Measurements from ENCODE around the gene LMO7. TPM values are rescaled to one million over a fixed set of nuclear protein-coding genes. Genes with fewer than 3 reads are reported as not detected.
A peak's percentile ranks its signal among the peaks of the same experiment; 100 is the strongest.
"Not testable (repeated sequence)": the region's sequence is repeated elsewhere in the genome, so short reads cannot be mapped to it uniquely, and the experiment has no call there.

The LMO7 gene
- total RNA-seq, 2 donors from 2014 or later = 6.5 to 21.1 TPM

DNA sequence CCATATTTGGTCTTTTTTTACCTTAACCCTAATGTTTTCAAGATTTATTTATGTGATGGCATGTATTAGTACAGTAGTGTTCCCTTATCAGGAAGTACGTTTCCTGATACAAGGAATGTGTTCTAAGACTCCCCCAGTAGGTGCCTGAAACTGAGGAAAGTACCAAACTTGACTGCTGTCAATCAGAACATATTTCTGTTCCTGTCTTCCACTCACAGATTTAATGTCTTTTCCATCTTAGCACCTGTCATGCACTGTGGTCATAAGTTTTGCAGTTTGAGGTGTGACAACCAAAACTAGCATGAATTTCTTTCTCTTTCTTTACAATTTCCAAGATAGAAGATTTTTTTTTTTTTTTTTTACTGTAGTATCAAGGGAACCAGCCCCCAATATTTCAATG lies 62.9 kb downstream of the LMO7 start:
- Mint-ChIP-seq H3K4me1 (no peaks in the 10 kb centered on the region), H3K4me3 (no peak overlapping the region), H3K27ac (no peak overlapping the region), H3K9me3 (no peaks in the 10 kb centered on the region), H3K27me3 (no peaks in the 10 kb centered on the region), H3K36me3 (ENCODE audit: low read depth) (no peaks in the 10 kb centered on the region)
- no peak for ATAC-seq (replicated peaks)

DNA sequence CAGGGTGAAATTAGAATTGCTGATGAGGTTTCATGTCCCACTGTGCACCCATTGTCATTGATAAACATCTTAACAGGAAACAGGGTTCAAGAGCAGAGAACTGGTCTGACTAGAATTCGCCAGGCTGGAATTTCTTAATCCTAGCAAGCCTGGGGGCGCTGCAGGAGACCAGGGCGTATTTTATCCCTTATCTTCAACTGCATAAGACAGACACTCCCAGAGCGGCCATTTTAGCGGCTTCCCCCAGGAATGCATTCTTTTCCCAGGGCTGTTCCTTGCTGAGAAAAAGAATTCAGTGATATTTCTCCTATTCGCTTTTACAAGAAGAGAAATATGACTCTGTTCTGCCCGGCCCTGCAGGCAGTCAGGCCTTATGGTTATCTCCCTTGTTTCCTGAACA lies 63.6 kb downstream of the LMO7 start:
- not testable (repeated sequence) for ATAC-seq (replicated peaks); H3K36me3 Mint-ChIP-seq (ENCODE audit: low read depth); H3K4me3 Mint-ChIP-seq; H3K4me1 Mint-ChIP-seq; H3K27me3 Mint-ChIP-seq; H3K27ac Mint-ChIP-seq; H3K9me3 Mint-ChIP-seq

DNA sequence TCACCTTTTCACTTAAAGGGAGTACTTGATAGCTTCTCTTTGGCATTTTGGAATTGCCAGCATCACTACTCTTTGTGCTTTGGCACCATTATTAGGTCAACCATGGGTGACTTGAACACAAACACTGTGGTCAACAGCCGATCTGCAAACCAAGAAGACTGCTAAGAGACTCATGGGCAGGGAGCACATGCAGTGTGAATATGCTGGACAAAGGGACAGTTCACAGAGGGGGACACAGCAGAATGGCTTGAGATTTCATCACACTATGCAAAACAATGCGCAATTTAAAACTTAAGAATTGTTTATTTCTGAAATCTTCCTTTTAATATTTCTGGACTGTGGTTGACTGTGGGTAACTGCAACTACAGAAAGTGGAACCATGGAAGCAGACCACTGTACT lies 64.4 kb downstream of the LMO7 start:
- no peaks in the 10 kb centered on the region for H3K4me1 Mint-ChIP-seq
- H3K9me3 Mint-ChIP-seq = no peaks in the 10 kb centered on the region
- ATAC-seq (replicated peaks) = no peak
- no peaks in the 10 kb centered on the region for H3K27me3 Mint-ChIP-seq
- no peak overlapping the region for H3K27ac Mint-ChIP-seq
- H3K36me3 Mint-ChIP-seq (ENCODE audit: low read depth) = no peaks in the 10 kb centered on the region
- H3K4me3 Mint-ChIP-seq = no peak overlapping the region

DNA sequence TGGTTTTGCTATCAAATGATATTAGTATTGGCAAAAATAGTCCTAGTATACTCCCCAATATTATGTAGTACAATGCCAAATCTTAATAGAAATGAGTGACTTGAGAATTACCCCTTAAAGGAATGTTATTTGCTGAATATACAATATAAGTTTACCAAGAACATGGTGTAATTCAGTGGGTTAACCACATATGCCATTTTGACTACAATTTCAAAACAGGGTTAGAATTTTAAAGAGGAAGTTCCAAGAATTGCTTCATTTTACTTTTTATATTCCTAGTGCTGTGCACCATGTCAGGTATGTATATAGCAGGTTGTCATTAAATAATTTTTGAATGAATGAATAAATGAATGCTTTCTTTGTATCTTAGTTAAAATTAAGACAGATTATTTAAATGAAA lies 66.3 kb downstream of the LMO7 start:
- H3K4me1 Mint-ChIP-seq = no peaks in the 10 kb centered on the region
- H3K27me3 Mint-ChIP-seq = no peaks in the 10 kb centered on the region
- ATAC-seq (replicated peaks) = no peak
- no peak overlapping the region for H3K4me3 Mint-ChIP-seq
- H3K9me3 Mint-ChIP-seq = no peaks in the 10 kb centered on the region
- H3K27ac Mint-ChIP-seq = no peak overlapping the region
- H3K36me3 Mint-ChIP-seq (ENCODE audit: low read depth) = no peaks in the 10 kb centered on the region

DNA sequence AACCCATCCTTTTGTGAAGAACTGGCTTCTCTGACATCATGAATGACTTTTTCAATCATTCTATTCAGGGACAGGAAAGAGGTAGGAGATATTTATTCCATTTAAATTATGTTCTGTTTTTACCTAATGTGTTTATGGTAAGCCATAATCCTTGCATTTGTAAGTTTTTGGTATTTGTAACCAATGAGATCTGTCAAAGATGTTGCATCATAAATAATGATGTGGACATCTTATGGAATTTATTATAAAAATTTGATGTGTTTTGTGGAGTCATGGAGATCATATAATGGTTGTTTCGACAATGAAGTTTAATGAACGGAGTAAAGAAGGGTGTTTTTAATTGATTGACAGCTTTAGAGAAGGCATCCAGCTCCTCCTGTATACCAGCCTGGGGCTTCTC lies 67.6 kb downstream of the LMO7 start:
- H3K27ac Mint-ChIP-seq = peak overlapping the region; percentile 3
- H3K27me3 Mint-ChIP-seq = no peaks in the 10 kb centered on the region
- H3K9me3 Mint-ChIP-seq = no peaks in the 10 kb centered on the region
- no peaks in the 10 kb centered on the region for H3K4me1 Mint-ChIP-seq
- H3K4me3 Mint-ChIP-seq = no peak overlapping the region
- no peak for ATAC-seq (replicated peaks)
- H3K36me3 Mint-ChIP-seq (ENCODE audit: low read depth) = no peaks in the 10 kb centered on the region

DNA sequence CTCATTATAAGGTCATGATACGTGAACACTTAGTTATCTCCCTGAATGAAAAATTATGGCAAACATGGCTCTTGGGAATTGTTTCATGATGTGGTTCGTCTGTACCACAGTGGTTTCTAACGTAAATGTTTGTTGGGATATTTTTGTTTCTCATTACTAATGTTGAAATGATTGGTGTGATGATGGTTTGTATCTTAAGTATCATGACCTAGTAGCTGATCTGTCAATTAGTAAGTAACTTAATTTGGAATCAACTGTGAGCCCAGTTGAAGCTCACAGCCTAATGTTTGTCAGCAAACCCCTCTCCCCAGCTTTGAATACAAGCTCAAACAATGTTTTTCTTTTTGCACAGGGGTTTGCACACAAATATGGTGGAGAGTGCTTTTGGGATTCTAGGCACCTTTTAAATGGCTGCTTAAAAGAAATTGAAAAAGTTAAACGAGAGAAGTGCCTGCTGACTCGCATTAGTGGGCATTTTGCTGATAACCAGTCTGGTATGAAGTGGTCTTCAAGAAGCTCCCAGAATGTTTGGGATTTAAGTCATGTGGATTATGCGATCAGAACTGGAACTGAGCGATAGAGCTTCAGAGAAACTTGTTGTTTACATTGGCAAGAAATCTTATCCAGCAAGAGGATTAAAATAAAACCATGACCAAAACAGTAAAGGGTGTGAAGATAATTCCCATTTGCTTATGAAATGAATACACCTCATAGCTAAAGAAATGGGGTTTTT lies 68.2 kb downstream of the LMO7 start:
- H3K9me3 Mint-ChIP-seq = no peaks in the 10 kb centered on the region
- no peak overlapping the region for H3K4me3 Mint-ChIP-seq
- no peaks in the 10 kb centered on the region for H3K36me3 Mint-ChIP-seq (ENCODE audit: low read depth)
- H3K4me1 Mint-ChIP-seq = no peaks in the 10 kb centered on the region
- no peak for ATAC-seq (replicated peaks)
- H3K27ac Mint-ChIP-seq = no peak overlapping the region
- no peaks in the 10 kb centered on the region for H3K27me3 Mint-ChIP-seq

DNA sequence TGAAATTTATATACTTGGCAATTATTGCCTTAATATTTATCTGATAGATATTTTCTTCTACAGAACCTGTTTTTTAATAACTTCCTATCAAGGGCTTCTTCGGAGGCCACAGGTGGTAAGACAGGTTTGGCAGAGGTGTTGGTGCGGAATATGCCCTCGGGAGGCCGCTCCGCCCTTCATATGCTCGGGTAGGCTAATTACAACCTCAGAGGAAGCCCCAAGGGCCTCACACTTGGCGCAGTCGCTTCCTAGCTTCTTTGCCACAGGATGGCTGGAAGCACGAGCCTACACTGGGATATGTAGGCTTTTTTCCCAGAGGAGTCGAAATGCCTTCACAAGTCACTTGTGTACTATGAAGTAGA lies 68.8 kb downstream of the LMO7 start:
- Mint-ChIP-seq H3K9me3 (no peaks in the 10 kb centered on the region), H3K4me1 (no peaks in the 10 kb centered on the region), H3K36me3 (ENCODE audit: low read depth) (no peaks in the 10 kb centered on the region), H3K27me3 (no peaks in the 10 kb centered on the region), H3K4me3 (peak overlapping the region; percentile 36), H3K27ac (peak overlapping the region; percentile 66)
- no peak for ATAC-seq (replicated peaks)

DNA sequence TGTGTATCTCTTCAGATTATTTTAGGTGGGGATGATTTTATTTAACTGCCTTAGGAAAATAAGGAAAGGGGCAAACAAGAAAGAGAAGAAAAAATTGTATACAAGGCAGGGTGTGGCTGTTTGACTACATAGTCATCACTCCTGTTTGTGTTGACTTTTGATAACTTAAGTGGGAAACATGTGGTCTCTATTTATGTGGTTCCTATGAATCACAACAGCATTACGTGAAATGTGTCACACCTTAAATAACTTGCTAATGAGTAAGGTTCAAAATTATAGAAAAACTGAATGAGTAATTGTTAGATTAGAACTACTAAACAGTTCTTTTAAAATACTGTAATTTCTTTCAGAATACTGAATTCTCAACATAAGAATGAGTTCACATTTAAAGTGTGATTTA lies 69.3 kb downstream of the LMO7 start:
- H3K4me1 Mint-ChIP-seq = no peaks in the 10 kb centered on the region

DNA sequence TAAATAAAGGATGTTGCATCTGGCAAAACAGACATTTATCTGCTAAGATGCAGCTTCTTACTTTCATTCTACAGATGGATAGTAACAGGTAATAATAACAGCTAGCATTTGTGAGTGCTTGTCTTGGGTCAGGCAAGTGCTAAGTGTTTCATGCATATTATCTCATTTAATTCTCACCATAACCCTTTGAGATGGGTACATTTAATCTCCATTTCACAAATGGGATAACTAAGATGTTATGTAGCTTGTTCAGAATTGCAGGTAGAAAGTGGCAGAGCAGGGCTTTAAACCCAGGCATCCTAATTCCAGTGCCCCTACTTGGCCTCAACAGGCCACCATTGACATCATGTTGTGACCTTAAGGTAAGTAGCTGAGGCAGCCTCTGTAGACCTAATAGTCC lies 69.8 kb downstream of the LMO7 start:
- H3K9me3 Mint-ChIP-seq = no peaks in the 10 kb centered on the region
- no peaks in the 10 kb centered on the region for H3K27me3 Mint-ChIP-seq
- ATAC-seq (replicated peaks) = peak; percentile 8
- no peaks in the 10 kb centered on the region for H3K4me1 Mint-ChIP-seq
- H3K36me3 Mint-ChIP-seq (ENCODE audit: low read depth) = no peaks in the 10 kb centered on the region
- H3K27ac Mint-ChIP-seq = peak overlapping the region; percentile 66
- H3K4me3 Mint-ChIP-seq = peak overlapping the region; percentile 36

More for the DNA sequence above, 69.3 kb downstream of the LMO7 start:
- H3K27ac Mint-ChIP-seq = peak overlapping the region; percentile 66
- H3K4me3 Mint-ChIP-seq = peak overlapping the region; percentile 36
- peak; percentile 98 for ATAC-seq (replicated peaks)
- H3K9me3 Mint-ChIP-seq = no peaks in the 10 kb centered on the region
- H3K27me3 Mint-ChIP-seq = no peaks in the 10 kb centered on the region
- no peaks in the 10 kb centered on the region for H3K36me3 Mint-ChIP-seq (ENCODE audit: low read depth)

DNA sequence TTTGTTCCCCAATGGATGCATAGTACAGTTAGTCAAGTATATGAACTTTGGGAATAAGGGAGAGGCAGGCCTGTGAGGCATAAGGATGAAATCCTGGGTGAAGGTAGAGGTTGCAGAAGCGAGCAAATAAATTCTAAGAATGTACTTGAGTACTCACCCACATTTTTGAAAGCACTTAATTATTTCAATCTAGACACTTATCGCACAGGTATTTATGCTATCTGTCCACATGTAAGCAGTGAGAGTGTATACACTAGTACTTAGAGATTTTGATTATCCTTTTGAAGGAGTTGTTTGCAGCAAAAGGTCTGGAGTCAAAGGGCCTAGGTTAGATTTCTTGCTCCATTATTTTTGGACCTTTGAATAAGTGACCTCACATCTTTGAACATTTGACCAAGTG lies 77.7 kb downstream of the LMO7 start:
- H3K4me1 Mint-ChIP-seq = no peaks in the 10 kb centered on the region
- H3K36me3 Mint-ChIP-seq (ENCODE audit: low read depth) = no peaks in the 10 kb centered on the region
- no peak overlapping the region for H3K4me3 Mint-ChIP-seq
- H3K27ac Mint-ChIP-seq = no peak overlapping the region
- no peak for ATAC-seq (replicated peaks)
- H3K27me3 Mint-ChIP-seq = no peaks in the 10 kb centered on the region
- no peaks in the 10 kb centered on the region for H3K9me3 Mint-ChIP-seq

DNA sequence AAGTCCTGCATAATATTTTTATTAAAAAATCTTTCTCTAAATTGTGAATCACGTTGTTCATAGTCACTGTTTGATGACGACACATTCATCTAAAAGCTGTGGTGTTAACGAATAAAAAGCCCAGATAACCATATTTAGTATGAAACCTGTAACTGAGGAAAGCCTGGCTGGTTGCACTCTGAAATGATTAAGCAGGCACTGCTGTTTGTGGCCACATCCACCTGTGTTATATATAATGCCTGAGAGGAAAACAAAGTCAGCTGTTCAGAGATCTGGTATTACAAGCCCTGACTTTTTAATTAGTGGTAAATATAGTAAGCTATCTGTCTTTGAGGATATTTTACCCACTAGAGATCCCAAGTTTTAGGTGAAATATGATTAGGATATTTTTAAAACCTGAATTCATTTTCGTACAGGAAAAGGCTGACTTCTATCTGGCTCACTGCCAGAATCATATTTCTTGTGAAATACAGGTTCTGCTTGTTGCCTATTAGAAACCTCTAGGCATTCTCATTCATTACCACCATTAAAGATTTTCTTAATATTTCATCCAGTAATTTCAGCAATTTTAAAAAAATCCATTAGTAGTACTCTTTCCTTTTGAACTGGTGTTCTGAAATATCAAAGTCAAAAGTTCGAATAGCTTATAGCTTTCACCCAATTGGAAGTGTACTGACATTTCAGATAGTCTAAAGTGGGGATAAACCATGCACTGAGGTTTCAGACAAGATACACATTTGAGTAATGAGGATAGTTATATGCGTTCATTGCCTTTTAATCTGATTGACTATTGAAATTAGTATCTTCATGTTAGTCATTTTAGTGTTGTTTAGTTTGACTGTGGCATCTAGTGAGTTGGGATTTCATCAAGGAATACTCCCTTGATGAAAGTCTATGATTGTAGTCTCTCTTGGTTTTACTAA lies 79.7 kb downstream of the LMO7 start:
- ATAC-seq (replicated peaks) = peak; percentile 90
- Mint-ChIP-seq H3K4me3 (no peak overlapping the region), H3K27me3 (no peaks in the 10 kb centered on the region), H3K9me3 (no peaks in the 10 kb centered on the region), H3K36me3 (ENCODE audit: low read depth) (no peaks in the 10 kb centered on the region), H3K27ac (peak overlapping the region; percentile 33), H3K4me1 (no peaks in the 10 kb centered on the region)

DNA sequence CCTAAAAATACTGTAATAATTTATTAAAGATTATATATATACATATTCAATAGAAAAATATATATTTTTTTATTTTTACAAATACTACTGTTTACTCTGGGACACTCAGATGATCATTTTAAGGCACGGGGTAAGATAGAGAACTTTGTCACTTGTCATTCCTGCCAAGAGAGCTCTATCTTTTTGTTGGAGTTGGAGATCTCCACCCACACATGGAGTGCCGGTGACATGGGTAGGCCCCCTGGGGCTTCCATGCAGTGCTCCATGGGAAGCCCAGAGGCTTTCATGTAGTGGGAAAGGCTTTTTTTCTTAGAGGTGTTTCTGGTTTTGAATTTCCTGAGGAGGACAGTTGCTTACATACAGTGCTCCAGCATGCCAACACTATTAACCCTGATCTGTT lies 81.4 kb downstream of the LMO7 start:
- Mint-ChIP-seq H3K4me1 (no peaks in the 10 kb centered on the region), H3K27me3 (no peaks in the 10 kb centered on the region), H3K4me3 (no peak overlapping the region), H3K9me3 (no peaks in the 10 kb centered on the region), H3K36me3 (ENCODE audit: low read depth) (no peaks in the 10 kb centered on the region), H3K27ac (no peak overlapping the region)
- no peak for ATAC-seq (replicated peaks)

DNA sequence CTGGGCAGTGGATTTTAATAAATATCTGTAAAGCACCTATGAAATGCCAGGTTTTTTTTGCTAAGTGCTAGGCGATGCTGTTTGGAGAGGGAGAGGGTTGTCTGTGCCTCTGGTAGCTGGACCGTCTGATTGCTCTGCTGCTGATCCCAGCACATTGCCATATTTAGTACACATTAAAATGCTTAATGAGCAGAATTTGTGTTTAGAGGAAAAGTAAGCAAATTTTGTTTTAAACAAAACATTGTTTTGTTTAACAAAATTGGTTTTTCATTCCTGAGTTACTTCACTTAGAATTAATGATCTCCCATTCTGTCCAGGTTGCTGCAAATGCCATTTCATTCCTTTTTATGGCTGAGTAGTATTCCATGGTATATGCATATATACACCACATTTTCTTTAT lies 85.2 kb downstream of the LMO7 start:
- ATAC-seq (replicated peaks) = no peak
- Mint-ChIP-seq H3K4me3 (no peak overlapping the region), H3K9me3 (no peaks in the 10 kb centered on the region), H3K4me1 (no peaks in the 10 kb centered on the region), H3K36me3 (ENCODE audit: low read depth) (no peaks in the 10 kb centered on the region), H3K27ac (no peak overlapping the region), H3K27me3 (no peaks in the 10 kb centered on the region)

DNA sequence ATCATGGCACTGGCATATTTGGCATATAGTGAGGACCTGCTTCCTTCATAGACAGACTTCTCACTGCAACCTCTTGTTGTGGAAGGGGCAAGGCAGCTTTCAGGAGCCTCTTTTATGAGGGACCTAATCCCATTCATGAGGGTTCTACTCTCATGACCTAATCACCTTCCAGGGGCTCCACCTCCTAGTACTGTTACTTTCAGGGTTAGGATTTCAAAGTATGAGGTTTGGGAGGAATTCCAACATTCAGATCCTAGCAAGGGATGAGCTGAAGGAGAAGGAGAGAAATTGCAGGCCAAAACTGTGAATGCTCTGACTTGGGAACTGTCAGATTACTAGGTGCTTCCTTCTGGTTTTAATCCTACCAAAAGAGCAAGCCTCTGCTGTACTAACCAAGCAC lies 87.8 kb downstream of the LMO7 start:
- no peak overlapping the region for H3K4me3 Mint-ChIP-seq
- H3K36me3 Mint-ChIP-seq (ENCODE audit: low read depth) = no peaks in the 10 kb centered on the region
- H3K27ac Mint-ChIP-seq = no peak overlapping the region
- no peak for ATAC-seq (replicated peaks)
- H3K27me3 Mint-ChIP-seq = no peaks in the 10 kb centered on the region
- no peaks in the 10 kb centered on the region for H3K9me3 Mint-ChIP-seq
- no peaks in the 10 kb centered on the region for H3K4me1 Mint-ChIP-seq

Data from activated T-helper 17 cell treated with anti-CD3 and anti-CD28 coated beads, Interleukin-2, amount 50 U/mL, for 72 hours (primary cell).